ENCODE data around the gene R3HDM1.

The R3HDM1 gene

DNA sequence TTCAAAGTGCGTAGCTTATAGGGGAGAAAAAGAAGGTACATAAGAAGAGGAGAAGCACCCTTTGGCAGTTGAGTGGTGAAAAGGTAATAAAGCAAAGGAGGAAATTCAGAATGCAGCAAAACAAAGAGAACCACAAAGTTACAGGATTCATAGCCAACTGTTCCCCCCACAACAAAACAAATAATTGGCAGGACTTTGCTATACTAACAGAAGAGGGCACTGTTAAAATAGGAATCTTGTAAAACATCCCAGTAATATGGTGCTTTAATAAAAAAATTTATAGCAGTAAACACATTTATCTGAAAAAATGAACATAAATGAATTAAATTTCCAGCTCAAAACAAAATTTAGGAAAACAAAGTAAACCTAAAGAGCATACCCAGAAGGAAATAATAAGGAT, 42.3 kb downstream of the R3HDM1 start:
- no peak overlapping the region for H3K27ac Mint-ChIP-seq
- H3K27me3 Mint-ChIP-seq (ENCODE audit: low read depth) = no peaks in the 10 kb centered on the region
- H3K9me3 Mint-ChIP-seq = no peaks in the 10 kb centered on the region
- TF ChIP-seq, protein P1, sequence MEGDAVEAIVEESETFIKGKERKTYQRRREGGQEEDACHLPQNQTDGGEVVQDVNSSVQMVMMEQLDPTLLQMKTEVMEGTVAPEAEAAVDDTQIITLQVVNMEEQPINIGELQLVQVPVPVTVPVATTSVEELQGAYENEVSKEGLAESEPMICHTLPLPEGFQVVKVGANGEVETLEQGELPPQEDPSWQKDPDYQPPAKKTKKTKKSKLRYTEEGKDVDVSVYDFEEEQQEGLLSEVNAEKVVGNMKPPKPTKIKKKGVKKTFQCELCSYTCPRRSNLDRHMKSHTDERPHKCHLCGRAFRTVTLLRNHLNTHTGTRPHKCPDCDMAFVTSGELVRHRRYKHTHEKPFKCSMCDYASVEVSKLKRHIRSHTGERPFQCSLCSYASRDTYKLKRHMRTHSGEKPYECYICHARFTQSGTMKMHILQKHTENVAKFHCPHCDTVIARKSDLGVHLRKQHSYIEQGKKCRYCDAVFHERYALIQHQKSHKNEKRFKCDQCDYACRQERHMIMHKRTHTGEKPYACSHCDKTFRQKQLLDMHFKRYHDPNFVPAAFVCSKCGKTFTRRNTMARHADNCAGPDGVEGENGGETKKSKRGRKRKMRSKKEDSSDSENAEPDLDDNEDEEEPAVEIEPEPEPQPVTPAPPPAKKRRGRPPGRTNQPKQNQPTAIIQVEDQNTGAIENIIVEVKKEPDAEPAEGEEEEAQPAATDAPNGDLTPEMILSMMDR (IDR thresholded peaks at IDR 0.05; ENCODE audit: unreplicated experiment in 3 of 3) = no peak
- H3K36me3 Mint-ChIP-seq (ENCODE audit: low read depth) = peaks cover 19% of the 10 kb centered on the region
- H3K4me1 Mint-ChIP-seq = no peaks in the 10 kb centered on the region
- H3K4me3 Mint-ChIP-seq = no peak overlapping the region

GRCh38 chr2:135581282-135581681, 50.0 kb downstream of the R3HDM1 start:
- Mint-ChIP-seq H3K36me3 (ENCODE audit: low read depth) (peaks cover 5% of the 10 kb centered on the region), H3K9me3 (no peaks in the 10 kb centered on the region), H3K4me1 (no peaks in the 10 kb centered on the region), H3K27me3 (ENCODE audit: low read depth) (no peaks in the 10 kb centered on the region), H3K27ac (no peak overlapping the region), H3K4me3 (no peak overlapping the region)
- TF ChIP-seq, protein P1 (IDR thresholded peaks at IDR 0.05; ENCODE audit: unreplicated experiment in 3 of 3) = no peak

DNA sequence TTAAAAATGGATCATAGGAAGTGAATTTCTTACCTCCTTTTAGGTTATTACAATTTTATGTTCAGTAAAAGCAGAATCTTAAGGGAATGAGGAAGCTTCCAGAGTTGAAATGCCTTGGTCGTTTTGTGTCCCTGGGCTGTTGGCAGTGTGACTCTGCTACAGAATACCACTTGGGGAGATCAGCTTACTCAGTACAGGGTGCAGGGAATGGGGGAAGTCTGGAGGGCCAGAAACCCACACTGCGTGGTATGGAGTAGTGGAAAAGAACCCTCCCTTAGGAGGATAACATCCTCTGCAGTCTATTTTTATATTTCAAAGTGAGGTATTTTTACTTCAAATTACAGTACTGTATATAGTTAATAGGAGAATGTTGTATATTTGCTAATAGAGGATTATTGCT, 51.1 kb downstream of the R3HDM1 start:
- no peak overlapping the region for H3K27ac Mint-ChIP-seq
- TF ChIP-seq, protein P1 (IDR thresholded peaks at IDR 0.05; ENCODE audit: unreplicated experiment in 3 of 3) = no peak
- H3K4me1 Mint-ChIP-seq = no peaks in the 10 kb centered on the region
- H3K27me3 Mint-ChIP-seq (ENCODE audit: low read depth) = no peaks in the 10 kb centered on the region
- no peaks in the 10 kb centered on the region for H3K36me3 Mint-ChIP-seq (ENCODE audit: low read depth)
- no peak overlapping the region for H3K4me3 Mint-ChIP-seq
- no peaks in the 10 kb centered on the region for H3K9me3 Mint-ChIP-seq

- Mint-ChIP-seq H3K4me3 (no peak overlapping the region), H3K4me1 (no peaks in the 10 kb centered on the region), H3K36me3 (ENCODE audit: low read depth) (no peaks in the 10 kb centered on the region), H3K9me3 (no peaks in the 10 kb centered on the region), H3K27ac (no peak overlapping the region), H3K27me3 (ENCODE audit: low read depth) (no peaks in the 10 kb centered on the region)
- TF ChIP-seq, protein P1 (IDR thresholded peaks at IDR 0.05; ENCODE audit: unreplicated experiment in 3 of 3) = peak; percentile 22 to 34 (median 32)
These were observed 54.3 kb downstream of the R3HDM1 start for GRCh38 chr2:135585586-135585985.

- H3K4me1 Mint-ChIP-seq = no peaks in the 10 kb centered on the region
- H3K27me3 Mint-ChIP-seq (ENCODE audit: low read depth) = no peaks in the 10 kb centered on the region
- no peaks in the 10 kb centered on the region for H3K9me3 Mint-ChIP-seq
- no peak overlapping the region for H3K4me3 Mint-ChIP-seq
- H3K36me3 Mint-ChIP-seq (ENCODE audit: low read depth) = no peaks in the 10 kb centered on the region
- TF ChIP-seq, protein P1 (IDR thresholded peaks at IDR 0.05; ENCODE audit: unreplicated experiment in 3 of 3) = no peak
- no peak overlapping the region for H3K27ac Mint-ChIP-seq
These were observed 54.9 kb downstream of the R3HDM1 start for GRCh38 chr2:135586148-135586547.

GRCh38 chr2:135587958-135588357, 56.7 kb downstream of the R3HDM1 start:
- H3K4me1 Mint-ChIP-seq = no peaks in the 10 kb centered on the region
- no peaks in the 10 kb centered on the region for H3K27me3 Mint-ChIP-seq (ENCODE audit: low read depth)
- TF ChIP-seq, protein P1 (IDR thresholded peaks at IDR 0.05; ENCODE audit: unreplicated experiment in 3 of 3) = no peak
- H3K9me3 Mint-ChIP-seq = peaks cover 2% of the 10 kb centered on the region
- no peak overlapping the region for H3K4me3 Mint-ChIP-seq
- H3K36me3 Mint-ChIP-seq (ENCODE audit: low read depth) = peaks cover 11% of the 10 kb centered on the region
- no peak overlapping the region for H3K27ac Mint-ChIP-seq

Measured in nephron (organoid).